ENCODE results near the gene JHY. TPM values are rescaled to one million over a fixed set of nuclear protein-coding genes. Genes with fewer than 3 reads are reported as not detected.

The JHY gene
- total and polyA plus RNA-seq, 2 of the 8 experiments (the other 6 are each of a cell fraction or from before 2014, with no cell fraction given): 0.29 to 0.91 TPM

GRCh38 chr11:122931510-122931909 lies 49.0 kb downstream of the JHY start:
- Histone ChIP-seq H3K4me3 (ENCODE audit: extremely low read depth in 1 of 4, insufficient read depth in 2 of 4, low read depth in 3 of 4, low read length in 4 of 4) (no peak overlapping the region), H3K56ac (replicated peaks; ENCODE audit: insufficient read length, low read depth, low read length) (no peak overlapping the region), H3K27ac (ENCODE audit: low read depth, low read length) (no peak overlapping the region), H3K36me3 (ENCODE audit: control insufficient read depth in 2 of 4, insufficient read depth in 4 of 4, low read length in 3 of 4) (no peaks in the 10 kb centered on the region), H3K4me1 (replicated peaks in 1 of 4; ENCODE audit: control insufficient read depth in 3 of 4, insufficient read depth in 4 of 4, low read length in 3 of 4) (peaks cover 0 to 2% (median 0%) of the 10 kb centered on the region in 4 experiments; a peak in 1 of 7 replicates), H2BK20ac (ENCODE audit: low read length) (no peak overlapping the region), H2AK5ac (ENCODE audit: low read depth, low read length) (no peak overlapping the region), H3K9ac (replicated peaks in 1 of 4; ENCODE audit: extremely low read depth in 1 of 4, low read depth in 3 of 4, low read length in 3 of 4) (no peak overlapping the region), H2BK5ac (ENCODE audit: low read depth, low read length) (no peak overlapping the region), H2BK120ac (replicated peaks; ENCODE audit: low read depth, low read length) (no peak overlapping the region), H3K4me2 (ENCODE audit: insufficient read depth in 1 of 2, low read depth in 2 of 2, low read length in 2 of 2) (no peak overlapping the region), H4K91ac (replicated peaks; ENCODE audit: insufficient read length, low read length) (no peak overlapping the region), H2BK12ac (ENCODE audit: low read depth, low read length) (no peak overlapping the region), H4K8ac (ENCODE audit: extremely low read depth, insufficient read depth, low read length) (no peak overlapping the region), H3K79me1 (ENCODE audit: low read depth, low read length) (no peaks in the 10 kb centered on the region), H2BK15ac (ENCODE audit: low read length) (no peak overlapping the region), H2AFZ (ENCODE audit: low read length) (no peak overlapping the region), H3K79me2 (ENCODE audit: control insufficient read depth in 1 of 2, insufficient read depth in 2 of 2, low read length in 2 of 2) (no peaks in the 10 kb centered on the region), H3K23ac (ENCODE audit: insufficient read length) (no peak overlapping the region), H3K23me2 (ENCODE audit: low read depth, low read length) (no peaks in the 10 kb centered on the region), H3K27me3 (replicated peaks in 1 of 4; ENCODE audit: control insufficient read depth in 3 of 4, extremely low read depth in 1 of 4, insufficient read depth in 3 of 4, low read length in 3 of 4) (no peaks in the 10 kb centered on the region), H3K4ac (replicated peaks; ENCODE audit: insufficient read length, low read depth, low read length) (no peak overlapping the region), H3K9me3 (ENCODE audit: insufficient read depth in 2 of 2, low read depth in 1 of 2, low read length in 1 of 2) (no peaks in the 10 kb centered on the region), H4K20me1 (replicated peaks in 1 of 2; ENCODE audit: control insufficient read depth in 1 of 2, insufficient read depth in 2 of 2, low read length in 2 of 2) (no peaks in the 10 kb centered on the region), H3K14ac (ENCODE audit: insufficient read length) (no peak overlapping the region), H4K5ac (ENCODE audit: insufficient read length, low read depth, low read length) (no peak overlapping the region), H3K18ac (ENCODE audit: extremely low read depth, low read length) (no peak overlapping the region)
- 77% methylated on average over 6 of the region's 6 CpGs; no CpG with 5 or more reads in 1 of the 2 experiments for WGBS, 2 experiments (ENCODE audit: extremely low coverage in 1 of 2, insufficient coverage in 1 of 2, insufficient read length in 1 of 2, insufficient replicate concordance in 2 of 2, low coverage in 1 of 2, low lambda C conversion rate in 2 of 2, missing lambda C conversion rate in 1 of 2)
- POLR2A ChIA-PET (ENCODE audit: partially characterized antibody): no interaction called here
- FAIRE-seq (no peak), DNase-seq (ENCODE audit: low read depth in 1 of 2, low spot score in 2 of 2) (no peak)
- TF ChIP-seq GABPA (IDR thresholded peaks at IDR 0.05; ENCODE audit: borderline replicate concordance, insufficient read depth, low read length) (no peak), HDAC6 (IDR thresholded peaks at IDR 0.05; ENCODE audit: low read depth, low read length) (no peak), ASH2L (IDR thresholded peaks at IDR 0.05; ENCODE audit: low read length) (no peak), SRF (IDR thresholded peaks at IDR 0.05; ENCODE audit: low read depth, low read length) (no peak)
- CTCF ChIA-PET (ENCODE audit: partially characterized antibody): interaction anchor here (0.9 to 1.3 kb wide), 2 partner anchors 68 to 89 kb away, joined by 3 to 4 read pairs; no protein-coding TSS in a partner anchor

Data from H1 (cell line).